K562 (cell line): Measurements from ENCODE around the gene USB1. TPM values are rescaled to one million over a fixed set of nuclear protein-coding genes. Genes with fewer than 3 reads are reported as not detected.

Source experiments
- ATF4 ChIP-seq: fragments of 450-650 bp; formaldehyde crosslinking; IDR thresholded peaks from 2 replicates; pipeline ENCODE4 v1.4.0; 2022; ENCODE audit warnings: mild to moderate bottlenecking, moderate library complexity
- CBFA2T3 ChIP-seq: fragments of 450-650 bp; IDR thresholded peaks from 2 replicates; pipeline ENCODE4 v1.6.1; 2017
- IRF9 ChIP-seq: fragments of 450-650 bp; IDR thresholded peaks from 2 replicates; pipeline ENCODE4 v1.6.1; 2016; ENCODE audit warnings: missing biosample characterization, missing genetic modification characterization
- LARP7 ChIP-seq: fragments of 450-650 bp; IDR thresholded peaks from 2 replicates; pipeline ENCODE4 v1.6.1; 2016
- MIER1 ChIP-seq: fragments of 450-650 bp; IDR thresholded peaks from 2 replicates; pipeline ENCODE4 v1.6.1; 2016; ENCODE audit warnings: antibody characterized with exemption, mild to moderate bottlenecking, low read depth
- ZBTB40 ChIP-seq, 2 experiments: fragments of 450-650 bp in 1 of 2; sonication (generic) in 1 of 2; formaldehyde crosslinking in 1 of 2; IDR thresholded peaks; 2 replicates each; pipeline versions ENCODE4 v1.7.1 to v1.9.0; 2016 to 2022; ENCODE audit warnings: inconsistent platforms in 1 of 2, mild to moderate bottlenecking in 1 of 2, missing genetic modification reagents in 1 of 2
- ZEB2 ChIP-seq: fragments of 450-650 bp; IDR thresholded peaks from 2 replicates; pipeline ENCODE4 v1.6.1; 2016
- ZNF311 ChIP-seq: fragments of 250-450 bp; sonication (Bioruptor Pico); IDR thresholded peaks from 2 replicates; pipeline ENCODE4 v1.4.0; 2020; ENCODE audit warnings: mild to moderate bottlenecking, moderate library complexity
- ZNF398 ChIP-seq: fragments of 250-450 bp; sonication (Bioruptor Pico); IDR thresholded peaks from 2 replicates; pipeline ENCODE4 v1.8.0; 2021; ENCODE audit warnings: moderate library complexity, mild to moderate bottlenecking, inconsistent platforms
- polyA plus RNA-seq, 8 experiments: library from polyadenylated mRNA; depleted of rRNA in 4 of 8; stranded (reverse) in 5 of 8; unstranded in 3 of 8; fragments of >200 nt; fragmentation: Nextera tagmentation in 2 of 8; fragmentation: Illumina TruSeq in 1 of 8; extraction: Ambion mirVana in 2 of 8; extraction: Trizol in 1 of 8; gene quantifications; 2 replicates each; pipeline versions ENCODE4 v1.2.1 to v1.2.3, GENCODE V29; 2011 to 2014; ENCODE audit warnings: inconsistent platforms in 1 of 8, missing spikeins in 1 of 8
- total RNA-seq, 7 experiments: library from RNA; depleted of rRNA in 6 of 7; stranded (reverse); fragments of >200 nt in 6 of 7; fragmentation: Illumina TruSeq in 2 of 7; extraction: Trizol in 2 of 7; gene quantifications; 2 replicates each; pipeline versions ENCODE4 v1.2.1 to v1.2.3, GENCODE V29; 2011 to 2021; ENCODE audit warnings: low replicate concordance in 1 of 7

Gene USB1
- total and polyA plus RNA-seq, 9 of the 15 experiments (the other 6 are each of a cell fraction or from before 2014, with no cell fraction given): 11.6 to 73.6 (median 19.4) TPM

GRCh38 chr16:57981636-57982035 is 19.6 kb upstream of the USB1 start (continued):
- TF ChIP-seq ZBTB40 (IDR thresholded peaks at IDR 0.05) (no peak), ZBTB40 (CRISPR knock-in tag; IDR thresholded peaks at IDR 0.05) (no peak), CBFA2T3 (no peak), IRF9 (tag) (no peak), ATF4 (CRISPR knock-in tag) (no peak), ZNF398 (CRISPR knock-in tag) (no peak), LARP7 (no peak), ZNF311 (no peak), ZEB2 (no peak), MIER1 (no peak)
